ENCODE data around the gene CFAP251.
"Not testable (repeated sequence)": the region's sequence is repeated elsewhere in the genome, so short reads cannot be mapped to it uniquely, and the experiment has no call there.

Gene CFAP251

GRCh38 chr12:121980892-121981272 is 62.5 kb downstream of the CFAP251 start:
- DNase-seq: no peak

GRCh38 chr12:121981456-121981855 is 63.1 kb downstream of the CFAP251 start:
- no peak for DNase-seq

- no peak for DNase-seq
Measured at GRCh38 chr12:121982950-121983349, 64.6 kb downstream of the CFAP251 start.

GRCh38 chr12:121983536-121984210 is 65.3 kb downstream of the CFAP251 start:
- DNase-seq: no peak

GRCh38 chr12:121986489-121987245 is 68.3 kb downstream of the CFAP251 start:
- no peak for DNase-seq

- not testable (repeated sequence) for DNase-seq
Measured at GRCh38 chr12:121988519-121988918, 70.1 kb downstream of the CFAP251 start.

GRCh38 chr12:121989276-121990113 is 71.1 kb downstream of the CFAP251 start:
- no peak for DNase-seq

GRCh38 chr12:121990114-121990647 is 71.8 kb downstream of the CFAP251 start:
- no peak for DNase-seq

GRCh38 chr12:121990692-121991603 is 72.6 kb downstream of the CFAP251 start:
- no peak for DNase-seq

- DNase-seq: no peak
Measured at GRCh38 chr12:121992059-121992879, 73.9 kb downstream of the CFAP251 start.

GRCh38 chr12:121996050-121996944 is 77.9 kb downstream of the CFAP251 start:
- no peak for DNase-seq

- DNase-seq: no peak
Measured at GRCh38 chr12:121996945-121997612, 78.7 kb downstream of the CFAP251 start.

GRCh38 chr12:122001466-122002209 is 83.2 kb downstream of the CFAP251 start:
- DNase-seq: no peak

GRCh38 chr12:122003651-122004611 is 85.5 kb downstream of the CFAP251 start:
- DNase-seq: peak; percentile 15

- no peak for DNase-seq
Measured at GRCh38 chr12:122004633-122005071, 86.3 kb downstream of the CFAP251 start.

- DNase-seq: no peak
Measured at GRCh38 chr12:122005252-122005776, 86.9 kb downstream of the CFAP251 start.

Measured in NK-92 treated with Interleukin-12 subunit alpha and Interleukin-12 subunit beta, amount 100 ng/mL, for 24 hours (cell line).